Psoas muscle (tissue), 8 donors: ENCODE data around the gene RBM22. TPM values are rescaled to one million over a fixed set of nuclear protein-coding genes. Genes with fewer than 3 reads are reported as not detected.

ENCODE experiments used
- ATAC-seq, 4 donors: fragments of 200-7000 bp; cut with Tn5 transposase; one replicate each; pipeline ENCODE4 v1.9.1; 2020; ENCODE audit warnings: moderate library complexity in 3 of 4, mild to moderate bottlenecking in 2 of 4
- DNase-seq, 2 donors: peaks; one replicate each; pipeline ENCODE4 v3.0.0-alpha.2; 2020
- H3K27ac ChIP-seq: fragments of 200-600 bp; one replicate; pipeline ENCODE4 v1.8.0; 2022
- H3K27me3 ChIP-seq, 3 donors: fragments of 200-600 bp in 1 of 3; one replicate each; pipeline versions ENCODE4 v1.6.1 to v1.8.0; 2013 to 2022; ENCODE audit warnings: low read length in 2 of 3, mild to moderate bottlenecking in 2 of 3, moderate library complexity in 1 of 3; ENCODE audit not compliant: insufficient read depth in 3 of 3
- H3K36me3 ChIP-seq, 2 donors: fragments of 200-600 bp in 1 of 2; one replicate each; pipeline versions ENCODE4 v1.6.1 to v1.8.0; 2013 to 2022; ENCODE audit warnings: low read depth in 1 of 2, mild to moderate bottlenecking in 1 of 2, moderate library complexity in 1 of 2; ENCODE audit not compliant: insufficient read depth in 1 of 2
- H3K4me1 ChIP-seq: fragments of 200-600 bp; one replicate; pipeline ENCODE4 v1.8.0; 2022
- H3K4me3 ChIP-seq: fragments of 200-600 bp; one replicate; pipeline ENCODE4 v1.8.0; 2022; ENCODE audit warnings: mild to moderate bottlenecking
- H3K9me3 ChIP-seq: fragments of 200-600 bp; one replicate; pipeline ENCODE4 v1.8.0; 2022
- WGBS, 3 donors: extraction: QIAGEN DNeasy Blood & Tissue Kit; methylation state at CpG; one replicate each; pipeline versions ENCODE4 v1.1.6 to v1.1.7; 2013; 5-methylcytosine and 5-hydroxymethylcytosine counted together
- intact Hi-C, 2 donors: fragments of 100-400 bp; cut with DNase I; formaldehyde crosslinking; loops; one replicate each; pipeline versions ENCODE4 v1.11.0 to v1.14.2; 2022
- polyA plus RNA-seq, 3 donors: library from polyadenylated mRNA; stranded (reverse); fragments of 200-250 nt; gene quantifications; one replicate each; pipeline ENCODE4 v1.2.3, GENCODE V29; 2013
- total RNA-seq, 4 donors: library from RNA; stranded (reverse); fragmentation: NEBNext Ultra II Directional in 2 of 4; extraction: Animal tissue kit (Norgen Biotek cat#: 25700) in 2 of 4; gene quantifications; one replicate each; pipeline versions ENCODE4 v1.2.1 to v1.2.4, GENCODE V29; 2021 to 2023
- TF ChIP-seq, protein P1 (sequence below): fragments of 200-600 bp; IDR thresholded peaks from one replicate; pipeline ENCODE4 v1.8.0; 2022; ENCODE audit warnings: antibody characterized with exemption
- donor health status: healthy with polysubstance abuse.
- donor health status: DM: no; HTN: no; CAD: no; lungs with moderate emphysema.
- donor health status: Bipolar disorder and iron deficiency.
- donor health status: healthy.
- donor health status: DM: yes; HTN: yes; CAD: no.
- donor health status: DM: no; HTN: no; CAD: no.
- donor health status: DM: no; HTN: no; CAD: no.
- donor health status: DM: yes; HTN: yes; CAD: no.

Gene RBM22
- total and polyA plus RNA-seq, 7 donors: 17.2 to 29.9 (median 26.0) TPM

GRCh38 chr5:150648294-150649107 is 52.4 kb downstream of the RBM22 start:
- intact Hi-C loops: loop anchor here in 1 of 2 donors (5.0 kb wide), 1 partner anchor 56 kb away; no protein-coding TSS in a partner anchor
- TF ChIP-seq, protein P1, sequence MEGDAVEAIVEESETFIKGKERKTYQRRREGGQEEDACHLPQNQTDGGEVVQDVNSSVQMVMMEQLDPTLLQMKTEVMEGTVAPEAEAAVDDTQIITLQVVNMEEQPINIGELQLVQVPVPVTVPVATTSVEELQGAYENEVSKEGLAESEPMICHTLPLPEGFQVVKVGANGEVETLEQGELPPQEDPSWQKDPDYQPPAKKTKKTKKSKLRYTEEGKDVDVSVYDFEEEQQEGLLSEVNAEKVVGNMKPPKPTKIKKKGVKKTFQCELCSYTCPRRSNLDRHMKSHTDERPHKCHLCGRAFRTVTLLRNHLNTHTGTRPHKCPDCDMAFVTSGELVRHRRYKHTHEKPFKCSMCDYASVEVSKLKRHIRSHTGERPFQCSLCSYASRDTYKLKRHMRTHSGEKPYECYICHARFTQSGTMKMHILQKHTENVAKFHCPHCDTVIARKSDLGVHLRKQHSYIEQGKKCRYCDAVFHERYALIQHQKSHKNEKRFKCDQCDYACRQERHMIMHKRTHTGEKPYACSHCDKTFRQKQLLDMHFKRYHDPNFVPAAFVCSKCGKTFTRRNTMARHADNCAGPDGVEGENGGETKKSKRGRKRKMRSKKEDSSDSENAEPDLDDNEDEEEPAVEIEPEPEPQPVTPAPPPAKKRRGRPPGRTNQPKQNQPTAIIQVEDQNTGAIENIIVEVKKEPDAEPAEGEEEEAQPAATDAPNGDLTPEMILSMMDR: no peak
- Histone ChIP-seq H3K27me3 (no peaks in the 10 kb centered on the region), H3K27ac (peak overlapping the region; percentile 89), H3K4me1 (peaks cover 92% of the 10 kb centered on the region), H3K4me3 (no peak overlapping the region), H3K9me3 (no peaks in the 10 kb centered on the region), H3K36me3 (peaks cover 0 to 30% of the 10 kb centered on the region in 2 donors)
- 48 to 67% (median 58%) methylated on average over 16 of the region's 16 CpGs for WGBS, 3 donors
- DNase-seq (no peak), ATAC-seq (peak; percentile 28 to 53 (median 32))

GRCh38 chr5:150647275-150648251 is 53.3 kb downstream of the RBM22 start:
- Histone ChIP-seq H3K27me3 (no peaks in the 10 kb centered on the region), H3K36me3 (peaks cover 0 to 30% of the 10 kb centered on the region in 2 donors), H3K4me1 (peaks cover 92% of the 10 kb centered on the region), H3K4me3 (no peak overlapping the region), H3K9me3 (no peaks in the 10 kb centered on the region), H3K27ac (peak overlapping the region; percentile 89)
- TF ChIP-seq, protein P1: no peak
- peak; percentile 66 to 77 (median 74) for ATAC-seq
- intact Hi-C loops: loop anchor here in 1 of 2 donors (5.0 kb wide), 1 partner anchor 55 kb away; no protein-coding TSS in a partner anchor
- DNase-seq: peak; percentile 84 to 94
- 14 to 27% (median 20%) methylated on average over 25 of the region's 25 CpGs for WGBS, 3 donors

DNA sequence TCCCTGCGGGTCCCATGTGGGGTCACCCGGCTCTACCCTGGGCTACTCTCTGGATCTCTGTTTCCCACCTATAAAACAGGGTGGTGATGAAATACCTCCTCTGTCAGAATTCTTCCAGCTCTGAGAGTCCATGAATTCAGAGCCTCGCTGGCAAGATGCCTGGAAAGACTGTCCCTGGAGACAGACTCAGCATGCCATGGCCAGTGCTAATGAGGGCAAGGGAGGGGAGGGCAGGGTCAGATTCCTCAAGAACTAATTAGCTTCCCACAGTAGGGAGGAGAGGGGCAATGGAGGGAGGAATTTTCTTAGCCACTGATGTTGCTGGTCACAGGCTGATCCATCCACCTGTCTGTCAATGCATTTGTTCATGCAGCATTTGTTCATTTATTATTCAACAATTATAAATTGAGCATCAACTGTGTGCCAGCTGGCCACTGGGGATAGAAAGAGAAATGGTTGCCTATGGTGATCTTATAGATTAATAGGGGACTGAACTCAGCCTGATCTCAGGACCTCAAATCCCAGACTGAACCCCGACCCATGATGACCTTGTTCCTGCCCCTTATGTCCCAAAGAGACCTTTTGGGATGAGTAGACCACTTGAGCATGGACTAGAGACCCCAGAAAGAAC is 55.7 kb downstream of the RBM22 start:
- intact Hi-C loops: loop anchor here in 1 of 2 donors (5.0 kb wide), 1 partner anchor 53 kb away; no protein-coding TSS in a partner anchor
- peak; percentile 76 to 87 for DNase-seq
- ATAC-seq: peak in 2 of 4 donors; percentile 15 to 16
- 28 to 38% (median 34%) methylated on average over 4 of the region's 4 CpGs for WGBS, 3 donors
- H3K36me3 ChIP-seq: peaks cover 0 to 22% of the 10 kb centered on the region in 2 donors
- no peaks in the 10 kb centered on the region for H3K27me3 ChIP-seq
- no peaks in the 10 kb centered on the region for H3K9me3 ChIP-seq
- no peak overlapping the region for H3K4me3 ChIP-seq
- peaks cover 93% of the 10 kb centered on the region for H3K4me1 ChIP-seq
- H3K27ac ChIP-seq: peak overlapping the region; percentile 89
- TF ChIP-seq, protein P1: no peak

- no peak overlapping the region for H3K4me3 ChIP-seq
- peak in 2 of 4 donors; percentile 2 to 13 for ATAC-seq
- H3K27me3 ChIP-seq: no peaks in the 10 kb centered on the region
- H3K4me1 ChIP-seq: peaks cover 95% of the 10 kb centered on the region
- no peaks in the 10 kb centered on the region for H3K9me3 ChIP-seq
- DNase-seq: peak in 1 of 2 donors; percentile 41
- intact Hi-C loops: no loop called here
- peaks cover 0 to 16% of the 10 kb centered on the region in 2 donors for H3K36me3 ChIP-seq
- TF ChIP-seq, protein P1: no peak
- 16 to 48% (median 19%) methylated on average over 2 of the region's 2 CpGs for whole genome bisulfite sequencing, 3 donors
- H3K27ac ChIP-seq: peak overlapping the region; percentile 89
These were observed 56.3 kb downstream of the RBM22 start for GRCh38 chr5:150644514-150644913.
